Nephron (organoid): ENCODE data around the gene MEFV.

Experiments
- H3K27ac Mint-ChIP-seq, 3 experiments: 2 replicates each; pipeline ENCODE4 v1.8.0; 2020; ENCODE audit warnings: mixed read lengths in 3 of 3, mild to moderate bottlenecking in 2 of 3, moderate library complexity in 1 of 3
- H3K27me3 Mint-ChIP-seq: 2 replicates; pipeline ENCODE4 v1.8.0; 2021; ENCODE audit warnings: low read depth, mild to moderate bottlenecking, moderate library complexity, mixed read lengths
- H3K36me3 Mint-ChIP-seq: 2 replicates; pipeline ENCODE4 v1.8.0; 2020; ENCODE audit warnings: low read depth, mixed read lengths
- H3K4me1 Mint-ChIP-seq: 2 replicates; pipeline ENCODE4 v1.8.0; 2020; ENCODE audit warnings: mixed read lengths
- H3K4me3 Mint-ChIP-seq, 3 experiments: 2 replicates each; pipeline ENCODE4 v1.8.0; 2020; ENCODE audit warnings: mild to moderate bottlenecking in 3 of 3, mixed read lengths in 3 of 3, moderate library complexity in 2 of 3
- H3K9me3 Mint-ChIP-seq: 2 replicates; pipeline ENCODE4 v1.8.0; 2020; ENCODE audit warnings: mixed read lengths
- CTCF ChIP-seq, 3 experiments: fragments of 200-600 bp; sonication (generic); IDR thresholded peaks; one replicate each; pipeline ENCODE4 v1.5.0; 2021; ENCODE audit warnings: antibody characterized with exemption in 3 of 3; ENCODE audit not compliant: unreplicated experiment in 3 of 3

The MEFV gene

GRCh38 chr16:3295209-3295608 is 38.8 kb upstream of the MEFV start:
- H3K36me3 Mint-ChIP-seq = peaks cover 92% of the 10 kb centered on the region
- TF ChIP-seq CTCF (IDR thresholded peaks at IDR 0.05; ENCODE audit: unreplicated experiment in 3 of 3) = no peak

GRCh38 chr16:3292604-3293003 is 36.2 kb upstream of the MEFV start:
- Mint-ChIP-seq H3K27me3 (no peaks in the 10 kb centered on the region), H3K4me3 (no peak overlapping the region), H3K27ac (no peak overlapping the region), H3K9me3 (peaks cover 78% of the 10 kb centered on the region), H3K4me1 (no peaks in the 10 kb centered on the region), H3K36me3 (peaks cover 93% of the 10 kb centered on the region)
- TF ChIP-seq CTCF (IDR thresholded peaks at IDR 0.05; ENCODE audit: unreplicated experiment in 3 of 3) = no peak

More at GRCh38 chr16:3295209-3295608, 38.8 kb upstream of the MEFV start:
- Mint-ChIP-seq H3K27me3 (no peaks in the 10 kb centered on the region), H3K27ac (no peak overlapping the region), H3K4me1 (no peaks in the 10 kb centered on the region), H3K4me3 (no peak overlapping the region), H3K9me3 (peaks cover 81% of the 10 kb centered on the region)

GRCh38 chr16:3289998-3290673 is 33.7 kb upstream of the MEFV start:
- no peak for TF ChIP-seq CTCF (IDR thresholded peaks at IDR 0.05; ENCODE audit: unreplicated experiment in 3 of 3)
- H3K4me1 Mint-ChIP-seq = no peaks in the 10 kb centered on the region
- H3K27me3 Mint-ChIP-seq = no peaks in the 10 kb centered on the region
- no peak overlapping the region for H3K27ac Mint-ChIP-seq
- H3K9me3 Mint-ChIP-seq = peaks cover 77% of the 10 kb centered on the region
- no peak overlapping the region for H3K4me3 Mint-ChIP-seq
- peaks cover 98% of the 10 kb centered on the region for H3K36me3 Mint-ChIP-seq

GRCh38 chr16:3285131-3285530 is 28.7 kb upstream of the MEFV start:
- Mint-ChIP-seq H3K4me3 (peak overlapping the region; percentile 91 to 95 (median 95)), H3K27me3 (no peaks in the 10 kb centered on the region), H3K36me3 (peaks cover 68% of the 10 kb centered on the region), H3K9me3 (peaks cover 41% of the 10 kb centered on the region), H3K4me1 (peaks cover 15% of the 10 kb centered on the region), H3K27ac (no peak overlapping the region)
- no peak for TF ChIP-seq CTCF (IDR thresholded peaks at IDR 0.05; ENCODE audit: unreplicated experiment in 3 of 3)

GRCh38 chr16:3283543-3284447 is 27.4 kb upstream of the MEFV start:
- peaks cover 55% of the 10 kb centered on the region for H3K36me3 Mint-ChIP-seq
- peak overlapping the region; percentile 96 to 99 (median 99) for H3K27ac Mint-ChIP-seq
- peaks cover 29% of the 10 kb centered on the region for H3K9me3 Mint-ChIP-seq
- H3K27me3 Mint-ChIP-seq = no peaks in the 10 kb centered on the region
- H3K4me3 Mint-ChIP-seq = peak overlapping the region; percentile 91 to 99 (median 95)
- no peak for TF ChIP-seq CTCF (IDR thresholded peaks at IDR 0.05; ENCODE audit: unreplicated experiment in 3 of 3)
- H3K4me1 Mint-ChIP-seq = peaks cover 15% of the 10 kb centered on the region
